Gastrocnemius medialis (tissue), 4 donors: ENCODE measurements around the gene PTBP2. TPM values are rescaled to one million over a fixed set of nuclear protein-coding genes. Genes with fewer than 3 reads are reported as not detected.

ENCODE experiments used
- ATAC-seq, 2 donors: fragments of 150-250 bp; one replicate each; pipeline ENCODE4 v1.9.1; 2016
- DNase-seq, 2 donors: peaks; one replicate each; pipeline ENCODE4 v3.0.0-alpha.2; 2019
- H3K27ac ChIP-seq, 4 donors: fragments of 200-600 bp; sonication (generic); 1 replicate in 1 of 4; 2 replicates in 3 of 4; pipeline ENCODE4 v1.5.1; 2016 to 2018; ENCODE audit warnings: mild to moderate bottlenecking in 2 of 4, moderate library complexity in 1 of 4
- H3K27me3 ChIP-seq, 3 donors: fragments of 200-600 bp; sonication (generic) in 2 of 3; 1 replicate in 1 of 3; 2 replicates in 2 of 3; pipeline versions ENCODE4 v1.5.1 to v1.6.0; 2016 to 2019; ENCODE audit warnings: mild to moderate bottlenecking in 1 of 3, moderate library complexity in 1 of 3
- H3K36me3 ChIP-seq, 2 donors: fragments of 200-600 bp; sonication (generic) in 1 of 2; one replicate each; pipeline ENCODE4 v1.5.1; 2017 to 2018
- H3K4me1 ChIP-seq, 2 donors: fragments of 200-600 bp; sonication (generic) in 1 of 2; one replicate each; pipeline ENCODE4 v1.5.1; 2016 to 2017; ENCODE audit warnings: mild to moderate bottlenecking in 2 of 2
- H3K4me3 ChIP-seq, 4 donors: fragments of 200-600 bp; sonication (generic) in 3 of 4; 1 replicate in 1 of 4; 2 replicates in 3 of 4; pipeline ENCODE4 v1.5.1; 2016 to 2019; ENCODE audit warnings: mild to moderate bottlenecking in 2 of 4
- H3K9me3 ChIP-seq, 3 donors: fragments of 200-600 bp; sonication (generic) in 2 of 3; 1 replicate in 1 of 3; 2 replicates in 2 of 3; pipeline ENCODE4 v1.5.1; 2016 to 2019
- CTCF ChIP-seq, 5 experiments: fragments of 450-650 bp in 3 of 5; fragments of 200-600 bp in 2 of 5; sonication (generic) in 2 of 5; IDR thresholded peaks in 4 of 5; conservative IDR thresholded peaks in 1 of 5; 1 replicate in 4 of 5; 2 replicates in 1 of 5; pipeline ENCODE4 v1.5.1; 2016 to 2019; ENCODE audit warnings: antibody characterized with exemption in 5 of 5, mild to moderate bottlenecking in 3 of 5, moderate library complexity in 3 of 5
- POLR2A ChIP-seq, 2 donors: fragments of 450-650 bp; IDR thresholded peaks; one replicate each; pipeline ENCODE4 v1.6.1; 2017; ENCODE audit warnings: antibody characterized with exemption in 2 of 2, mild to moderate bottlenecking in 2 of 2, moderate library complexity in 2 of 2
- in situ Hi-C, 4 donors: fragments of 200-750 bp; cut with MboI; loops; one replicate each; pipeline versions ENCODE4 v1.15.0 to v1.8.0; 2017; ENCODE audit warnings: low sequenced_read_pairs in 4 of 4
- intact Hi-C: fragments of 100-400 bp; cut with DNase I; formaldehyde crosslinking; loops from one replicate; pipeline ENCODE4 v1.15.1; 2023; ENCODE audit warnings: low total_unique reads
- total RNA-seq, 4 donors: library from RNA; depleted of rRNA; stranded (reverse); fragments of >200 nt; gene quantifications; one replicate each; pipeline versions ENCODE4 v1.1.0 to v1.2.3, GENCODE V29; 2016

PTBP2 gene
- total RNA-seq, 4 donors from 2014 or later, result 21.4 to 33.0 (median 26.5) TPM

GRCh38 chr1:96771847-96772246 lies 50.3 kb downstream of the PTBP2 start:
- H3K4me1 ChIP-seq, result no peaks in the 10 kb centered on the region
- TF ChIP-seq CTCF (IDR thresholded peaks at IDR 0.05 in 4 of 5, conservative IDR thresholded peaks at IDR 0.05 in 1 of 5) (no peak), POLR2A (IDR thresholded peaks at IDR 0.05) (no peak)
- no peaks in the 10 kb centered on the region for H3K27me3 ChIP-seq
- peaks cover 0 to 27% of the 10 kb centered on the region in 2 donors for H3K36me3 ChIP-seq
- in situ Hi-C loops (no loop called here), intact Hi-C loops (no loop called here)
- H3K4me3 ChIP-seq, result no peak overlapping the region
- ATAC-seq, result no peak
- no peaks in the 10 kb centered on the region for H3K9me3 ChIP-seq
- DNase-seq, result no peak
- H3K27ac ChIP-seq, result no peak overlapping the region

DNA sequence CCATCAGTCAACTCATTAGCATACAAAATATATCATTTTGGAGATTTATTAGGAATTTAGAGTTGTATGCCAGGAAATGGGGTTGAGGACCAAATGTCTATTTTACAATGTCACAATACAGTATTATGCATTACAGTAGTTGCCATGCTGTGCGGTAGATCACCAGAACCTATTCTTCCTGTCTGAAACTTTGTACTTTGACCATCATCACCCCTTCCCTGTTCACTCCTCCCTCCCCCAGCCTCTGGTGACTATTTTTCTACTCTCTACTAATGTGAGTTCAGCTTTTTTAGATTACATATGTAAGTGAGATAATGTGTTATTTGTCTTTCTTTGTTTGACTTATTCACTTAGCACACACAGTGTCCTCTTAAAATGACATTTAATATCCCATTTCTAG lies 50.8 kb downstream of the PTBP2 start:
- ATAC-seq (no peak), DNase-seq (no peak)
- no peak overlapping the region for H3K27ac ChIP-seq
- H3K9me3 ChIP-seq, result no peaks in the 10 kb centered on the region
- intact Hi-C loops (no loop called here), in situ Hi-C loops (no loop called here)
- H3K4me1 ChIP-seq, result no peaks in the 10 kb centered on the region
- no peak overlapping the region for H3K4me3 ChIP-seq
- no peak for TF ChIP-seq POLR2A (IDR thresholded peaks at IDR 0.05)
- no peak for TF ChIP-seq CTCF (IDR thresholded peaks at IDR 0.05 in 4 of 5, conservative IDR thresholded peaks at IDR 0.05 in 1 of 5)
- H3K27me3 ChIP-seq, result no peaks in the 10 kb centered on the region
- H3K36me3 ChIP-seq, result peaks cover 0 to 27% of the 10 kb centered on the region in 2 donors

DNA sequence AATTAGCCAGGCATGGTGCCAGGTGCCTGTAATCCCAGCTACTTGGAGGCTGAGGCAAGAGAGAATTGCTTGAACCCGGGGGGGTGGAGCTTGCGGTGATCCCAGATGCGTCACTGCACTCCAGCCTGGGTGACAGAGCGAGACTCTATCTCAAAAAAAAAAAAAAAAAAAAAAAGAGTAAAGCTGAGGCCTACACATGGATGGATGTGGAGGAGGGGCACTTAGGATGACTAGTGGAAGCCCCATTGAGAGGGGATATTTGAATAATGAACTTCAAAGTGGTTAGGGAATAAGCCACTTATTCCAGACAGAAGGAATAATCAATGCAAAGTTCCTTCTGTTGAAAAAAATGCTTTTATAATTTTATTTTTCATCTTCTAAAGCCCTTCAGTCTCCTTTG lies 51.4 kb downstream of the PTBP2 start:
- Histone ChIP-seq H3K36me3 (peaks cover 0 to 32% of the 10 kb centered on the region in 2 donors), H3K4me1 (no peaks in the 10 kb centered on the region), H3K4me3 (no peak overlapping the region), H3K9me3 (no peaks in the 10 kb centered on the region), H3K27me3 (no peaks in the 10 kb centered on the region), H3K27ac (no peak overlapping the region)
- in situ Hi-C loops (no loop called here), intact Hi-C loops (no loop called here)
- no peak for ATAC-seq
- DNase-seq, result no peak
- no peak for TF ChIP-seq CTCF (IDR thresholded peaks at IDR 0.05 in 4 of 5, conservative IDR thresholded peaks at IDR 0.05 in 1 of 5)
- no peak for TF ChIP-seq POLR2A (IDR thresholded peaks at IDR 0.05)

- no peak overlapping the region for H3K27ac ChIP-seq
- intact Hi-C loops, result no loop called here
- in situ Hi-C loops, result no loop called here
- no peaks in the 10 kb centered on the region for H3K27me3 ChIP-seq
- H3K36me3 ChIP-seq, result peaks cover 0 to 71% of the 10 kb centered on the region in 2 donors
- DNase-seq, result no peak
- no peak overlapping the region for H3K4me3 ChIP-seq
- H3K9me3 ChIP-seq, result no peaks in the 10 kb centered on the region
- TF ChIP-seq POLR2A (IDR thresholded peaks at IDR 0.05), result no peak
- no peak for TF ChIP-seq CTCF (IDR thresholded peaks at IDR 0.05 in 4 of 5, conservative IDR thresholded peaks at IDR 0.05 in 1 of 5)
- H3K4me1 ChIP-seq, result no peaks in the 10 kb centered on the region
- no peak for ATAC-seq
These were observed 60.6 kb downstream of the PTBP2 start for GRCh38 chr1:96782206-96782605.

GRCh38 chr1:96782856-96783255 lies 61.3 kb downstream of the PTBP2 start:
- H3K36me3 ChIP-seq, result peaks cover 0 to 67% of the 10 kb centered on the region in 2 donors
- H3K4me1 ChIP-seq, result no peaks in the 10 kb centered on the region
- ATAC-seq, result no peak
- H3K9me3 ChIP-seq, result no peaks in the 10 kb centered on the region
- TF ChIP-seq POLR2A (IDR thresholded peaks at IDR 0.05), result no peak
- no peak for TF ChIP-seq CTCF (IDR thresholded peaks at IDR 0.05 in 4 of 5, conservative IDR thresholded peaks at IDR 0.05 in 1 of 5)
- no peaks in the 10 kb centered on the region for H3K27me3 ChIP-seq
- H3K4me3 ChIP-seq, result no peak overlapping the region
- no peak for DNase-seq
- intact Hi-C loops, result no loop called here
- in situ Hi-C loops, result no loop called here
- H3K27ac ChIP-seq, result no peak overlapping the region
